ENCODE measurements around the gene SLC12A3.

Gene SLC12A3

DNA sequence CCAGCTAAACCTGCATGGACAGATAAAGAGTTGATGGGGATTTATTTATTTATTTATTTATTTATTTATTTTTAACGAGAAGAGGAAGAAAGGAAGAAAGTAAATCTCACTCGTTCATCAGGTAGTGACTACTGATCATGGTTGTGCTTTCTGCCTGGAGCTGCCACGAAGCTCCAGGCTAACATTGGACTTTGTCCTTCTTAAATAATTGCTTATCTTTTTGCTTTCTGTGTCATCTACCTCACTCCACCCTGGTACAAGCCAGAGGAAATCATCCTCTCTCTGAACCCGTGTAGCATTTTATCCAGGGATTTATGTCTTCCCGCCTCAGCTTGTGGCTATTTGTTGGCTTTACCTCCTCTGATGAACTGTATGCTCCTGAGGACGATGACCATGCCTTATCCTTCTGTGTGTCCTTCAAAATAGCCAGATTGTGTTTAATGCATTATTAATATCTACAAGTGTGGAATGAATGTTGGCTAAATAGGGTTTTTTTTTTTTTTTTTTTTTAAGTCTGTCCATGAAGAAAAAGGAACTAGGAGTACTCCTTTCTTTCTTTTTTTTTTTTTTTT is 8.0 kb upstream of the SLC12A3 start:
- no peak for DNase-seq
- Histone ChIP-seq H3K4me3 (ENCODE audit: insufficient read depth, low read depth, low read length, poor library complexity, severe bottlenecking) (no peak overlapping the region), H3K36me3 (ENCODE audit: control insufficient read depth, insufficient read depth, low read length) (no peaks in the 10 kb centered on the region), H3K9me3 (ENCODE audit: control insufficient read depth, low read length) (no peaks in the 10 kb centered on the region), H3K4me1 (ENCODE audit: control insufficient read depth, insufficient read depth, low read length, poor library complexity, severe bottlenecking) (peaks cover 19% of the 10 kb centered on the region), H3K27me3 (replicated peaks; ENCODE audit: control insufficient read depth, insufficient read depth, low read length, poor library complexity, severe bottlenecking) (no peaks in the 10 kb centered on the region), H3K27ac (ENCODE audit: insufficient read depth, low read length, poor library complexity, severe bottlenecking) (no peak overlapping the region)

DNA sequence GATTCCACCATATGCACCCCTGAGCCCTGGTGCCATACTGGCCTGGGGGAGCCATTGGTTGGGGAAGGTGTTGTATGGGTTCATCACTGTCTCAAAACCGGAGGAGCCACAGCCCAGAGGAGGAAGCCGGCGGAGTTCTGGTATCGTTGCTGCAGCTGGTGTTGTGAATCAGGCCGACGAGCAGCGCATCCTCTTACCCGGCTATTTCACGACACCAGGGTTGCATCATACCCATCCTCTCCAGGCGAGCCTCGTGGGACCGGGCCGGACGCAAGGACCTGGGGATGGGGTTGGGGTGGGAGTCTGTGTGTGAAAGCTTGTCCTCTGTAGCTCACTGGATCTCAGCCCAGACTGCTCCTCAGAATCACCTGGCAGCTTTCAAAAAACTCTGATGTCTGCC is 6.6 kb upstream of the SLC12A3 start:
- no peak for DNase-seq
- Histone ChIP-seq H3K27me3 (replicated peaks; ENCODE audit: control insufficient read depth, insufficient read depth, low read length, poor library complexity, severe bottlenecking) (no peaks in the 10 kb centered on the region), H3K4me1 (ENCODE audit: control insufficient read depth, insufficient read depth, low read length, poor library complexity, severe bottlenecking) (peaks cover 26% of the 10 kb centered on the region), H3K27ac (ENCODE audit: insufficient read depth, low read length, poor library complexity, severe bottlenecking) (no peak overlapping the region), H3K36me3 (ENCODE audit: control insufficient read depth, insufficient read depth, low read length) (no peaks in the 10 kb centered on the region), H3K9me3 (ENCODE audit: control insufficient read depth, low read length) (no peaks in the 10 kb centered on the region), H3K4me3 (ENCODE audit: insufficient read depth, low read depth, low read length, poor library complexity, severe bottlenecking) (no peak overlapping the region)

GRCh38 chr16:56859636-56860035 is 5.4 kb upstream of the SLC12A3 start:
- DNase-seq, result no peak
- Histone ChIP-seq H3K27ac (ENCODE audit: insufficient read depth, low read length, poor library complexity, severe bottlenecking) (peak overlapping the region; percentile 44), H3K27me3 (replicated peaks; ENCODE audit: control insufficient read depth, insufficient read depth, low read length, poor library complexity, severe bottlenecking) (no peaks in the 10 kb centered on the region), H3K9me3 (ENCODE audit: control insufficient read depth, low read length) (no peaks in the 10 kb centered on the region), H3K4me3 (ENCODE audit: insufficient read depth, low read depth, low read length, poor library complexity, severe bottlenecking) (no peak overlapping the region), H3K4me1 (ENCODE audit: control insufficient read depth, insufficient read depth, low read length, poor library complexity, severe bottlenecking) (peaks cover 27% of the 10 kb centered on the region), H3K36me3 (ENCODE audit: control insufficient read depth, insufficient read depth, low read length) (no peaks in the 10 kb centered on the region)

- Histone ChIP-seq H3K4me1 (ENCODE audit: control insufficient read depth, insufficient read depth, low read length, poor library complexity, severe bottlenecking) (peaks cover 27% of the 10 kb centered on the region), H3K4me3 (ENCODE audit: insufficient read depth, low read depth, low read length, poor library complexity, severe bottlenecking) (peak overlapping the region; percentile 3), H3K27ac (ENCODE audit: insufficient read depth, low read length, poor library complexity, severe bottlenecking) (peak overlapping the region; percentile 44), H3K27me3 (replicated peaks; ENCODE audit: control insufficient read depth, insufficient read depth, low read length, poor library complexity, severe bottlenecking) (no peaks in the 10 kb centered on the region), H3K36me3 (ENCODE audit: control insufficient read depth, insufficient read depth, low read length) (no peaks in the 10 kb centered on the region), H3K9me3 (ENCODE audit: control insufficient read depth, low read length) (no peaks in the 10 kb centered on the region)
- peak in 1 of 3 donors; percentile 20 for DNase-seq
Observed at GRCh38 chr16:56860226-56861020, 4.6 kb upstream of the SLC12A3 start.

DNA sequence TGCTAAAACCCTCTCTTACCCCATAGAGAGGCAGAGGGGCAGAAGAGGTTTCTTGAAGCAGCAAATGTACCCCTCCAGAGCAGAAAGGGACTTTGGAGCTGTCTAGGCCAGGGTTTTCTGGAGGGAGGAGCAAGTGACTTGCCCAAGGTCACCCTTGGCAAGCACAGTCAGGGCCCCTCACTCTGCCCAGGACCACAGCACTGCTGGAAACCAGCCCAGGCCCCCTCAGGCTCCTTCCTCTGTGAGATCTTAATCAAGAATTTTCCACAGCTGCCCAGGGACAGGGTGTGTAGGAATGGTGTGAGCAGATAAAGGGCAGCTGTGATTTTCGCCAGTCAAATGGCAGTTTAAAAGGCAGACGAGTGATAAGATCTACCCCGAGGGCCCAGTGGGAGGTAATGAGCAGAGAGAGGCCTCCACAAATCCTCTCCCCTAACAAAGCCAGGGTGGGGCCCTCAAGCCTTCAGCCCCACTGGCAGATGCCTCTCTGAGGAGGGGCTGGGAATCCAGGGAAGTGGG is 3.9 kb upstream of the SLC12A3 start:
- Histone ChIP-seq H3K4me3 (ENCODE audit: insufficient read depth, low read depth, low read length, poor library complexity, severe bottlenecking) (peak overlapping the region; percentile 3), H3K27me3 (replicated peaks; ENCODE audit: control insufficient read depth, insufficient read depth, low read length, poor library complexity, severe bottlenecking) (no peaks in the 10 kb centered on the region), H3K27ac (ENCODE audit: insufficient read depth, low read length, poor library complexity, severe bottlenecking) (peak overlapping the region; percentile 44), H3K4me1 (ENCODE audit: control insufficient read depth, insufficient read depth, low read length, poor library complexity, severe bottlenecking) (peaks cover 27% of the 10 kb centered on the region), H3K36me3 (ENCODE audit: control insufficient read depth, insufficient read depth, low read length) (no peaks in the 10 kb centered on the region), H3K9me3 (ENCODE audit: control insufficient read depth, low read length) (no peaks in the 10 kb centered on the region)
- DNase-seq, result no peak

GRCh38 chr16:56861756-56862155 is 3.3 kb upstream of the SLC12A3 start:
- H3K36me3 ChIP-seq (ENCODE audit: control insufficient read depth, insufficient read depth, low read length), result no peaks in the 10 kb centered on the region
- no peak overlapping the region for H3K27ac ChIP-seq (ENCODE audit: insufficient read depth, low read length, poor library complexity, severe bottlenecking)
- no peaks in the 10 kb centered on the region for H3K9me3 ChIP-seq (ENCODE audit: control insufficient read depth, low read length)
- peaks cover 27% of the 10 kb centered on the region for H3K4me1 ChIP-seq (ENCODE audit: control insufficient read depth, insufficient read depth, low read length, poor library complexity, severe bottlenecking)
- no peak overlapping the region for H3K4me3 ChIP-seq (ENCODE audit: insufficient read depth, low read depth, low read length, poor library complexity, severe bottlenecking)
- DNase-seq, result no peak
- H3K27me3 ChIP-seq (replicated peaks; ENCODE audit: control insufficient read depth, insufficient read depth, low read length, poor library complexity, severe bottlenecking), result no peaks in the 10 kb centered on the region

DNA sequence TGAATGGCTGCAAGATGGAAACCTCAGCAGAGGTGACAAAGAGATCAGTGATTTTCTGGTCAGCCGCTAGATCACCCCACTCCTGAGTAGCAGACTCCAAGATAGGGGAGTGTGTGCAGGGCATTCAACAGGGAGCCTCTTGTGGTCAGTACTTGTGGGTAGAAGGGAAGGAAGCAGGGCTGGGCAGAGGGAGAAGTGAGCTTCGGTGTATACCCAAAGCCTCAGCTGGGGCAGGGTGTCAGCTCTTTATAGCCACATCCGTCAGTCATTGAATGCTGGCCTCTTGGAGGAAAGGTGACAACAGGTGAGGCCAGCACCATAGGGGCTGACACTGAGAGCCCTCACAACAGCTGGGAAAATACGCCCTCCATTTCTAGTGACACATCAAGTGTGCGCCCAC is 2.2 kb upstream of the SLC12A3 start:
- H3K27me3 ChIP-seq (replicated peaks; ENCODE audit: control insufficient read depth, insufficient read depth, low read length, poor library complexity, severe bottlenecking), result no peaks in the 10 kb centered on the region
- H3K36me3 ChIP-seq (ENCODE audit: control insufficient read depth, insufficient read depth, low read length), result no peaks in the 10 kb centered on the region
- no peak for DNase-seq
- H3K9me3 ChIP-seq (ENCODE audit: control insufficient read depth, low read length), result no peaks in the 10 kb centered on the region
- no peak overlapping the region for H3K4me3 ChIP-seq (ENCODE audit: insufficient read depth, low read depth, low read length, poor library complexity, severe bottlenecking)
- no peak overlapping the region for H3K27ac ChIP-seq (ENCODE audit: insufficient read depth, low read length, poor library complexity, severe bottlenecking)
- H3K4me1 ChIP-seq (ENCODE audit: control insufficient read depth, insufficient read depth, low read length, poor library complexity, severe bottlenecking), result peaks cover 27% of the 10 kb centered on the region

- H3K4me1 ChIP-seq (ENCODE audit: control insufficient read depth, insufficient read depth, low read length, poor library complexity, severe bottlenecking), result peaks cover 15% of the 10 kb centered on the region
- H3K36me3 ChIP-seq (ENCODE audit: control insufficient read depth, insufficient read depth, low read length), result no peaks in the 10 kb centered on the region
- H3K27me3 ChIP-seq (replicated peaks; ENCODE audit: control insufficient read depth, insufficient read depth, low read length, poor library complexity, severe bottlenecking), result no peaks in the 10 kb centered on the region
- H3K4me3 ChIP-seq (ENCODE audit: insufficient read depth, low read depth, low read length, poor library complexity, severe bottlenecking), result no peak overlapping the region
- no peaks in the 10 kb centered on the region for H3K9me3 ChIP-seq (ENCODE audit: control insufficient read depth, low read length)
- no peak for DNase-seq
- no peak overlapping the region for H3K27ac ChIP-seq (ENCODE audit: insufficient read depth, low read length, poor library complexity, severe bottlenecking)
Observed at GRCh38 chr16:56865394-56866062, 521 bp downstream of the SLC12A3 start.

DNA sequence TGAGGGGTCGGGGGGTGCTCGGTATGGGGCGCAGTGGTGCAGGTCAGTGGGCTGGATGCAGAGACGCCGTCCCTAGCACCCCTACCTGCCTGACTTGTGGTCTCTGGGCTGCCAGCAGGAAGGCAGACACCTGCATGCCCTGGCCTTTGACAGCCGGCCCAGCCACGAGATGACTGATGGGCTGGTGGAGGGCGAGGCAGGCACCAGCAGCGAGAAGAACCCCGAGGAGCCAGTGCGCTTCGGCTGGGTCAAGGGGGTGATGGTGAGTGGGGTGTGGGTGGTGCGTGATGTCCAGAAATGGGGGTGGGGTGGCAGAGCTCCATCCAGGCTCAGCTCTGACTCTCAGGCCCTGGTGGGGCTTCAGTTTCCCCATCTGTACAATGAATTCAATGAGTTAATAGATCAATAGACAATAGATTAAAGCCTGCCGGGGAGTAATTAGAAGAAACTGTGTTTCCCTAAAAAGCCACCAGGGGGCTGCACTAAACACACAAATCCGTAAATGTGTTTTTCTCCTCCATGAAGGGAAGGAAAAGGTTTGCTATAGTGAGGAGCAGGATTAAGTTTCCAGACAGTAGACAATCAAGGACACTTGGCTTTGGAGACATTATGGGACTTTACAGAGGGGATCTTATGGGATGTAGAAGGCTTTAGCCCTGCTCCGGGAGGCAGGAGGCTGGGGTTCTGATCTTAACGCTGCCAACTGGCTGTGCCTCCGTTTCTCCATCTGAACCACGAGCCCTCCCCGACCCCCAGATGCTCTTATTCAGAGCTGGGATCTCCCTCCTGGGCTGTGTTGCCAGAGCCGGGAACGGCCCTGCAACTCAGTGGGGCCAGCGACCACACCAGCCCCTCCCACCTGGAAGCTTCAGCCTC is 2.2 kb downstream of the SLC12A3 start:
- no peaks in the 10 kb centered on the region for H3K9me3 ChIP-seq (ENCODE audit: control insufficient read depth, low read length)
- peaks cover 8% of the 10 kb centered on the region for H3K4me1 ChIP-seq (ENCODE audit: control insufficient read depth, insufficient read depth, low read length, poor library complexity, severe bottlenecking)
- no peak overlapping the region for H3K27ac ChIP-seq (ENCODE audit: insufficient read depth, low read length, poor library complexity, severe bottlenecking)
- no peaks in the 10 kb centered on the region for H3K27me3 ChIP-seq (replicated peaks; ENCODE audit: control insufficient read depth, insufficient read depth, low read length, poor library complexity, severe bottlenecking)
- DNase-seq, result peak in 1 of 3 donors; percentile 18
- no peaks in the 10 kb centered on the region for H3K36me3 ChIP-seq (ENCODE audit: control insufficient read depth, insufficient read depth, low read length)
- no peak overlapping the region for H3K4me3 ChIP-seq (ENCODE audit: insufficient read depth, low read depth, low read length, poor library complexity, severe bottlenecking)
